HEK293 (cell line): Measurements from ENCODE around the gene CATSPERE.

Source experiments
- CTCF ChIA-PET: fragments of 350-600 bp; formaldehyde crosslinking; extraction: SDS; loops from one replicate; lab custom pipeline; 2021; ENCODE audit warnings: antibody characterized with exemption; lab: Yijun Ruan, JAX
- POLR2A ChIA-PET: fragments of 300-600 bp; formaldehyde crosslinking; extraction: SDS; loops from one replicate; lab custom pipeline; 2020; ENCODE audit warnings: antibody characterized with exemption, inconsistent platforms; lab: Yijun Ruan, JAX
- H3K27ac ChIP-seq: fragments of 200-500 bp; sonication (Bioruptor generic); 2 replicates; pipeline ENCODE4 v1.5.1; 2014; ENCODE audit warnings: low read depth, low read length, control low read depth, inconsistent platforms; ENCODE audit errors: extremely low read depth
- H3K36me3 ChIP-seq, 2 experiments: fragments of 200-500 bp in 1 of 2; sonication (Bioruptor generic) in 1 of 2; 1 replicate in 1 of 2; 2 replicates in 1 of 2; pipeline ENCODE4 v1.5.1; 2014 to 2017; ENCODE audit warnings: inconsistent platforms in 2 of 2, low read length in 2 of 2; ENCODE audit not compliant: control insufficient read depth in 2 of 2, insufficient read depth in 1 of 2
- H3K4me1 ChIP-seq: fragments of 200-500 bp; sonication (Bioruptor generic); 2 replicates; pipeline ENCODE4 v1.5.1; 2014; ENCODE audit warnings: mild to moderate bottlenecking, low read length, inconsistent platforms; ENCODE audit not compliant: control insufficient read depth, insufficient read depth
- H3K4me3 ChIP-seq: 2 replicates; pipeline ENCODE4 v1.5.1; 2011; ENCODE audit warnings: low read depth, mild to moderate bottlenecking, control low read depth, low read length, moderate library complexity
- H3K9me3 ChIP-seq: fragments of 200-500 bp; sonication (Bioruptor generic); 2 replicates; pipeline ENCODE4 v1.5.1; 2014; ENCODE audit warnings: low read depth, low read length, inconsistent platforms; ENCODE audit not compliant: control insufficient read depth, insufficient read depth
- HIC1 ChIP-seq: fragments of 450-650 bp; formaldehyde crosslinking; IDR thresholded peaks from 2 replicates; pipeline ENCODE4 v1.5.1; 2016; ENCODE audit warnings: missing biosample characterization, missing genetic modification characterization
- HOXD13 ChIP-seq: sonication (generic); formaldehyde crosslinking; IDR thresholded peaks from 2 replicates; pipeline ENCODE4 v1.8.0; 2022; ENCODE audit warnings: missing genetic modification reagents, borderline replicate concordance
- KLF17 ChIP-seq: fragments of 450-650 bp; formaldehyde crosslinking; IDR thresholded peaks from 2 replicates; pipeline ENCODE4 v1.5.1; 2016; ENCODE audit warnings: missing biosample characterization, missing genetic modification characterization
- KLF8 ChIP-seq: fragments of 450-650 bp; formaldehyde crosslinking; IDR thresholded peaks from 2 replicates; pipeline ENCODE4 v1.5.1; 2016; ENCODE audit warnings: missing biosample characterization, missing genetic modification characterization
- PRDM1 ChIP-seq: fragments of 450-650 bp; formaldehyde crosslinking; IDR thresholded peaks from 2 replicates; pipeline ENCODE4; 2016; ENCODE audit warnings: missing biosample characterization, missing genetic modification characterization
- SETDB1 ChIP-seq: IDR thresholded peaks from one replicate; pipeline ENCODE4 v1.6.1; 2017; ENCODE audit warnings: mild to moderate bottlenecking, low read length, moderate library complexity, mixed read lengths; ENCODE audit not compliant: insufficient read length
- SP2 ChIP-seq: fragments of 450-650 bp; formaldehyde crosslinking; IDR thresholded peaks from 2 replicates; pipeline ENCODE4 v1.5.1; 2016; ENCODE audit warnings: missing biosample characterization, missing genetic modification characterization
- ZBTB1 ChIP-seq: fragments of 450-650 bp; formaldehyde crosslinking; IDR thresholded peaks from 2 replicates; pipeline ENCODE4 v1.5.1; 2016; ENCODE audit warnings: missing biosample characterization, missing genetic modification characterization
- ZBTB17 ChIP-seq: fragments of 450-650 bp; formaldehyde crosslinking; IDR thresholded peaks from 2 replicates; pipeline ENCODE4 v1.5.1; 2016; ENCODE audit warnings: missing biosample characterization, missing genetic modification characterization
- ZNF114 ChIP-seq: fragments of 450-650 bp; formaldehyde crosslinking; IDR thresholded peaks from 2 replicates; pipeline ENCODE4 v1.5.0; 2017; ENCODE audit warnings: missing biosample characterization, missing genetic modification characterization
- ZNF292 ChIP-seq: fragments of 450-650 bp; formaldehyde crosslinking; IDR thresholded peaks from 2 replicates; pipeline ENCODE4 v1.5.1; 2016; ENCODE audit warnings: low read depth, missing biosample characterization, missing genetic modification characterization, borderline replicate concordance
- ZNF354C ChIP-seq: fragments of 450-650 bp; formaldehyde crosslinking; IDR thresholded peaks from 2 replicates; pipeline ENCODE4 v1.5.1; 2016; ENCODE audit warnings: missing biosample characterization, missing genetic modification characterization, low read depth, borderline replicate concordance
- ZNF394 ChIP-seq: fragments of 450-650 bp; formaldehyde crosslinking; IDR thresholded peaks from 2 replicates; pipeline ENCODE4 v1.5.1; 2016; ENCODE audit warnings: missing biosample characterization, missing genetic modification characterization, mild to moderate bottlenecking, moderate library complexity, borderline replicate concordance
- ZNF518A ChIP-seq: fragments of 450-650 bp; formaldehyde crosslinking; conservative IDR thresholded peaks from 2 replicates; pipeline ENCODE4 v1.5.1; 2016; ENCODE audit warnings: low read depth, missing biosample characterization, missing genetic modification characterization
- ZNF529 ChIP-seq: fragments of 450-650 bp; formaldehyde crosslinking; IDR thresholded peaks from 2 replicates; pipeline ENCODE4 v1.5.1; 2017; ENCODE audit warnings: missing genetic modification characterization, missing biosample characterization; ENCODE audit not compliant: insufficient replicate concordance
- ZNF660 ChIP-seq: fragments of 450-650 bp; IDR thresholded peaks from 2 replicates; pipeline ENCODE4 v1.5.1; 2018; ENCODE audit warnings: missing biosample characterization, mild to moderate bottlenecking, missing genetic modification characterization

The CATSPERE gene

GRCh38 chr1:244456586-244456985 lies 4.5 kb upstream of the CATSPERE start:
- TF ChIP-seq ZBTB1 (tag by site-specific recombination) (no peak), PRDM1 (tag by site-specific recombination) (peak; percentile 52)
- ChIA-PET POLR2A (no interaction called here), CTCF (interaction anchor here (0.7 kb wide), 1 partner anchor 214 kb away, joined by 3 read pairs; no protein-coding TSS in a partner anchor)
- Histone ChIP-seq H3K4me3 (no peak overlapping the region), H3K9me3 (no peaks in the 10 kb centered on the region), H3K27ac (no peak overlapping the region), H3K36me3 (no peaks in the 10 kb centered on the region), H3K4me1 (no peaks in the 10 kb centered on the region)

GRCh38 chr1:244458781-244459180 lies 2.3 kb upstream of the CATSPERE start:
- Histone ChIP-seq H3K27ac (no peak overlapping the region), H3K4me3 (no peak overlapping the region), H3K36me3 (no peaks in the 10 kb centered on the region), H3K9me3 (no peaks in the 10 kb centered on the region), H3K4me1 (no peaks in the 10 kb centered on the region)
- ChIA-PET POLR2A (interaction anchor here (0.6 to 1.4 kb wide), 3 partner anchors 8 to 326 kb away, joined by 3 to 4 read pairs (median 3); no protein-coding TSS in a partner anchor), CTCF (no interaction called here)
- no peak for TF ChIP-seq ZNF354C (tag by site-specific recombination)
- TF ChIP-seq ZNF529: peak; percentile 19
- no peak for TF ChIP-seq HIC1 (tag by site-specific recombination)
- TF ChIP-seq SETDB1: peak; percentile 73
- TF ChIP-seq KLF8 (tag by site-specific recombination): no peak
- no peak for TF ChIP-seq ZNF114

GRCh38 chr1:244460197-244460596 lies 876 bp upstream of the CATSPERE start:
- no peaks in the 10 kb centered on the region for H3K36me3 ChIP-seq
- H3K4me1 ChIP-seq: no peaks in the 10 kb centered on the region
- no peak overlapping the region for H3K27ac ChIP-seq
- H3K9me3 ChIP-seq: no peaks in the 10 kb centered on the region
- ChIA-PET POLR2A (interaction anchor here (1.4 kb wide), 1 partner anchor 9 kb away, joined by 4 read pairs; no protein-coding TSS in a partner anchor), CTCF (no interaction called here)
- H3K4me3 ChIP-seq: no peak overlapping the region
- TF ChIP-seq KLF17 (tag by site-specific recombination): 0 out of 2 replicates have a peak, but pooled peaks have one; percentile 18
- no peak for TF ChIP-seq ZNF292 (tag by site-specific recombination)
- TF ChIP-seq ZNF394 (tag by site-specific recombination): peak; percentile 40; the same call in 1 of the 2 replicates
- TF ChIP-seq HOXD13: no peak
- 0 out of 2 replicates have a peak, but pooled peaks have one; percentile 17 for TF ChIP-seq ZNF660
- TF ChIP-seq ZBTB17 (tag by site-specific recombination): peak; percentile 66
- peak; percentile 55 for TF ChIP-seq SP2 (tag by site-specific recombination)
- 0 out of 2 replicates have a peak, but pooled peaks have one; percentile 14 for TF ChIP-seq ZNF518A (tag by site-specific recombination)
